ENCODE measurements around the gene TMCO1. TPM values are rescaled to one million over a fixed set of nuclear protein-coding genes. Genes with fewer than 3 reads are reported as not detected.
"Not testable (repeated sequence)": the region's sequence is repeated elsewhere in the genome, so short reads cannot be mapped to it uniquely, and the experiment has no call there.

TMCO1 gene
- total and polyA plus RNA-seq, 4 donors: 81.4 to 147 (median 118) TPM

DNA sequence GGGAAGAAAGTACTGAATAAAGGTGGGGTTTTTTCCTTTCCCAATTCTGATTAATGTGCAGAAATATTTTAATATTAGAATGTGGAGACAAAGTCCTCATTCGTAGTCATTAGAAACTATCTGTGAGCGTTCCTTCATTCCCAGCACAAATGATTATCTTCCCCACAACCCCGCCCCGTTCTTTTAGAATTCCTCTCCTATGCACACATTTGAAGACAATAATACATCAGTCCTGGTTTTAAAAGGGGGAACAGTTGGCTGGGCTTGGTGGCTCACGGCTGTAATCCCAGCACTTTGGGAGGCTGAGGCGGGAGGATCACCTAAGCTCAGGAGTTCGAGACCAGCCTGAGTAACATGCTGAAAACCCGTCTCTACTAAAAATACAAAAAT, 71.2 kb downstream of the TMCO1 start:
- DNase-seq (ENCODE audit: low read depth in 4 of 6, low spot score in 6 of 6): peak in 3 of 6 donors; percentile 3 to 21 (median 4)
- no CpG with 5 or more reads among the region's 8 CpGs for WGBS (ENCODE audit: insufficient coverage)
- Histone ChIP-seq H3K9me3 (ENCODE audit: control insufficient read depth, insufficient read depth, low read length) (no peaks in the 10 kb centered on the region), H3K27ac (ENCODE audit: low read depth, low read length) (peak overlapping the region; percentile 97), H3K4me1 (ENCODE audit: control insufficient read depth, insufficient read depth, low read length) (peaks cover 9% of the 10 kb centered on the region), H3K4me3 (ENCODE audit: low read depth, low read length) (peak overlapping the region; percentile 86), H3K27me3 (ENCODE audit: control insufficient read depth, insufficient read depth, low read length) (no peaks in the 10 kb centered on the region), H3K36me3 (ENCODE audit: control insufficient read depth, insufficient read depth, low read length) (no peaks in the 10 kb centered on the region)

GRCh38 chr1:165696625-165697100, 72.0 kb downstream of the TMCO1 start:
- WGBS (ENCODE audit: insufficient coverage): no CpG with 5 or more reads among the region's 2 CpGs
- DNase-seq (ENCODE audit: low read depth in 4 of 6, low spot score in 6 of 6): peak in 4 of 6 donors; percentile 28 to 95 (median 58)
- H3K36me3 ChIP-seq (ENCODE audit: control insufficient read depth, insufficient read depth, low read length): no peaks in the 10 kb centered on the region
- H3K27ac ChIP-seq (ENCODE audit: low read depth, low read length): peak overlapping the region; percentile 97
- peaks cover 9% of the 10 kb centered on the region for H3K4me1 ChIP-seq (ENCODE audit: control insufficient read depth, insufficient read depth, low read length)
- H3K9me3 ChIP-seq (ENCODE audit: control insufficient read depth, insufficient read depth, low read length): no peaks in the 10 kb centered on the region
- H3K27me3 ChIP-seq (ENCODE audit: control insufficient read depth, insufficient read depth, low read length): no peaks in the 10 kb centered on the region
- peak overlapping the region; percentile 86 for H3K4me3 ChIP-seq (ENCODE audit: low read depth, low read length)

GRCh38 chr1:165695031-165695430, 73.6 kb downstream of the TMCO1 start:
- Histone ChIP-seq H3K27ac (ENCODE audit: low read depth, low read length) (no peak overlapping the region), H3K27me3 (ENCODE audit: control insufficient read depth, insufficient read depth, low read length) (no peaks in the 10 kb centered on the region), H3K4me3 (ENCODE audit: low read depth, low read length) (no peak overlapping the region), H3K4me1 (ENCODE audit: control insufficient read depth, insufficient read depth, low read length) (peaks cover 9% of the 10 kb centered on the region), H3K9me3 (ENCODE audit: control insufficient read depth, insufficient read depth, low read length) (no peaks in the 10 kb centered on the region), H3K36me3 (ENCODE audit: control insufficient read depth, insufficient read depth, low read length) (no peaks in the 10 kb centered on the region)
- DNase-seq (ENCODE audit: low read depth in 4 of 6, low spot score in 6 of 6): peak in 1 of 6 donors; percentile 83
- WGBS (ENCODE audit: insufficient coverage): no CpG with 5 or more reads among the region's 7 CpGs

- peaks cover 12% of the 10 kb centered on the region for H3K36me3 ChIP-seq (ENCODE audit: control insufficient read depth, insufficient read depth, low read length)
- H3K4me3 ChIP-seq (ENCODE audit: low read depth, low read length): no peak overlapping the region
- H3K27ac ChIP-seq (ENCODE audit: low read depth, low read length): no peak overlapping the region
- WGBS (ENCODE audit: insufficient coverage): 92% methylated on average over 2 of the region's 5 CpGs
- no peaks in the 10 kb centered on the region for H3K9me3 ChIP-seq (ENCODE audit: control insufficient read depth, insufficient read depth, low read length)
- no peaks in the 10 kb centered on the region for H3K4me1 ChIP-seq (ENCODE audit: control insufficient read depth, insufficient read depth, low read length)
- no peaks in the 10 kb centered on the region for H3K27me3 ChIP-seq (ENCODE audit: control insufficient read depth, insufficient read depth, low read length)
- DNase-seq (ENCODE audit: low read depth in 4 of 6, low spot score in 6 of 6): no peak
Measured at GRCh38 chr1:165688046-165688445, 80.6 kb downstream of the TMCO1 start.

DNA sequence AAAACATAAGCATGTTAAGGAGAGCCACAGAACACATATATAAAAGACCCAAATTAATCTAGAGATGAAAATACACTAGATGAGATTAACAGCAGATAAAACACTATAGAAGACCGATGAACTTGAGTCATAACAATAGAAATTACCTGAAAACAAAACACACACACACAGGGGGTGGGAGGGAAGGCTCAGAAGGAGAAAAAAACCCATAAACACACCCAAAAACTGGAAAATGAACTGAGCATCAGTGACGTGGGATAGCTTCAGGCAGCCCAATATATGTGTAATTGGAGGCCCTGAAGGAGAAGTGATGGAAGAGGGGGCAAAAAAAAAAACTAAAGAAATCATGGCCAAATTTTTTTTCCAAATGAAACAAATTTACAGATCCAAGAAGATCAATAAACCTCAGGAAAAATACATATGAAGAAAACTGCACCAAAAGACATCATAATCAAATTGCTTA, 81.7 kb downstream of the TMCO1 start:
- Histone ChIP-seq H3K27ac (ENCODE audit: low read depth, low read length) (no peak overlapping the region), H3K9me3 (ENCODE audit: control insufficient read depth, insufficient read depth, low read length) (no peaks in the 10 kb centered on the region), H3K36me3 (ENCODE audit: control insufficient read depth, insufficient read depth, low read length) (peaks cover 16% of the 10 kb centered on the region), H3K27me3 (ENCODE audit: control insufficient read depth, insufficient read depth, low read length) (no peaks in the 10 kb centered on the region), H3K4me3 (ENCODE audit: low read depth, low read length) (no peak overlapping the region), H3K4me1 (ENCODE audit: control insufficient read depth, insufficient read depth, low read length) (no peaks in the 10 kb centered on the region)
- DNase-seq (ENCODE audit: low read depth in 4 of 6, low spot score in 6 of 6): no peak
- WGBS (ENCODE audit: insufficient coverage): no CpG with 5 or more reads among the region's 2 CpGs

DNA sequence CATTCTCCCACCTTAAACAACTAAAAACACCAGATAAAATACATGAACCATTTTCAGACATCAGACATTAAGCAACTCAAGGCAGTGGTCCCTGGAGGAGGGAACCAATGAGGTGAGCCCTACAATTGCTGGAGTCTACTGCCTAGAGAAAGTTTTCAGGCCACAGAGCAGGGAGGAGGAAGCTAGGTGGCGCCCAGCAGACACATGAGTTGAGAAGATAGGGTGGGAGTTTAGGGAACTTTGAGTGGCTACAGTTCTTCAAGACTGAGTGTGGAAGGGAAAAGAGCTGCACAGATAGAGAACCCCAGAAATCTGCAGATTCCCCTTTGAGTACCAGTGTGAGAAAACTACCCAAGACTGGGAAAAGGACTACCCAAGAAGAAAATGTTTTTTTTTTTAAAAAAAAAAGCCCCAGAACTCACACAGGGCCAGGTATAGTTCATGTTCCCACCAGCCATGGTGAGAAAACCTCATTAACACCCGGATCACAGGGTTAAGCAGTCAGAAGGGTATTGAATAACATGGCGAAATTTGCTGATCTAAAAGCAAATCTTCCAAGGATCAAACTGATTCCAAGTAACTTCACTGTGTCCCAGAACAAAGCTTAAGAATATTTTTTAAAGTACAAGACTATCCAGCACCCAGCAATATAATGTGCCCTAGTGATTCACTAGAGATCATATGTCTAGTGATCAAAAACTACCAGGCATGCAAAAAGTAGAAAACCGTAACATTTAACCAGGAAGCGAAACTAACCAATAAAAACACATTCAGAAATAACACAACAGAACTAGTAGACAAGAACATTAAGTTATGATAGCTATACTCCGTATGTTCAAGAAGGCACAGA, 82.3 kb downstream of the TMCO1 start:
- WGBS (ENCODE audit: insufficient coverage): 90% methylated on average over 1 of the region's 6 CpGs
- Histone ChIP-seq H3K4me1 (ENCODE audit: control insufficient read depth, insufficient read depth, low read length) (no peaks in the 10 kb centered on the region), H3K9me3 (ENCODE audit: control insufficient read depth, insufficient read depth, low read length) (no peaks in the 10 kb centered on the region), H3K36me3 (ENCODE audit: control insufficient read depth, insufficient read depth, low read length) (peaks cover 19% of the 10 kb centered on the region), H3K27me3 (ENCODE audit: control insufficient read depth, insufficient read depth, low read length) (no peaks in the 10 kb centered on the region), H3K27ac (ENCODE audit: low read depth, low read length) (no peak overlapping the region), H3K4me3 (ENCODE audit: low read depth, low read length) (no peak overlapping the region)
- no peak for DNase-seq (ENCODE audit: low read depth in 4 of 6, low spot score in 6 of 6)

- no peak overlapping the region for H3K27ac ChIP-seq (ENCODE audit: low read depth, low read length)
- no CpG with 5 or more reads among the region's 1 CpG for WGBS (ENCODE audit: insufficient coverage)
- no peaks in the 10 kb centered on the region for H3K27me3 ChIP-seq (ENCODE audit: control insufficient read depth, insufficient read depth, low read length)
- peaks cover 24% of the 10 kb centered on the region for H3K36me3 ChIP-seq (ENCODE audit: control insufficient read depth, insufficient read depth, low read length)
- H3K4me1 ChIP-seq (ENCODE audit: control insufficient read depth, insufficient read depth, low read length): no peaks in the 10 kb centered on the region
- H3K4me3 ChIP-seq (ENCODE audit: low read depth, low read length): no peak overlapping the region
- no peaks in the 10 kb centered on the region for H3K9me3 ChIP-seq (ENCODE audit: control insufficient read depth, insufficient read depth, low read length)
- DNase-seq (ENCODE audit: low read depth in 4 of 6, low spot score in 6 of 6): no peak
Measured at GRCh38 chr1:165683848-165684485, 84.7 kb downstream of the TMCO1 start.

GRCh38 chr1:165680773-165681172, 87.9 kb downstream of the TMCO1 start:
- not testable (repeated sequence) for H3K4me1 ChIP-seq (ENCODE audit: control insufficient read depth, insufficient read depth, low read length); H3K4me3 ChIP-seq (ENCODE audit: low read depth, low read length); H3K9me3 ChIP-seq (ENCODE audit: control insufficient read depth, insufficient read depth, low read length); H3K27me3 ChIP-seq (ENCODE audit: control insufficient read depth, insufficient read depth, low read length); H3K27ac ChIP-seq (ENCODE audit: low read depth, low read length); DNase-seq (ENCODE audit: low read depth in 4 of 6, low spot score in 6 of 6)
- WGBS (ENCODE audit: insufficient coverage): 100% methylated on average over 1 of the region's 4 CpGs
- H3K36me3 ChIP-seq (ENCODE audit: control insufficient read depth, insufficient read depth, low read length): peaks cover 22% of the 10 kb centered on the region

DNA sequence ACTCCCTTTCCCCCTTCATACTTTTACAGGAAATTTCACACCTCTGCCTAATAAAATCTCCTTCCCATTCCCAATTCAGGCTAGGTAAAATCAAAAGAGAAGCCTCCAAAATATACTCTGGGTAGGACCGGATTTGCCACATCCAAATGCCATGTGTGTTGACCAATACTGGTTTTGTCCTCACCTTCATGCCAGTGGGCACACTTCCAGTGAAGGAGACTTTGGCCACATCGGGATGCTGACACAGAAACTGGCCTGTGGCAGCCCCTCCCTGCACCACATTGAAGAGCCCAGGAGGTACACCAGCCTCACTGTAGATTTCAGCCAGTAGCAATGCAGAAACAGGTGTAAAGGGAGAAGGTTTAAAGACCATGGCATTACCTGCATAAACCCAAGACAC, 88.4 kb downstream of the TMCO1 start:
- 100% methylated on average over 2 of the region's 2 CpGs for WGBS (ENCODE audit: insufficient coverage)
- H3K36me3 ChIP-seq (ENCODE audit: control insufficient read depth, insufficient read depth, low read length): peaks cover 22% of the 10 kb centered on the region
- H3K4me3 ChIP-seq (ENCODE audit: low read depth, low read length): no peak overlapping the region
- H3K4me1 ChIP-seq (ENCODE audit: control insufficient read depth, insufficient read depth, low read length): no peaks in the 10 kb centered on the region
- H3K27ac ChIP-seq (ENCODE audit: low read depth, low read length): no peak overlapping the region
- no peak for DNase-seq (ENCODE audit: low read depth in 4 of 6, low spot score in 6 of 6)
- H3K9me3 ChIP-seq (ENCODE audit: control insufficient read depth, insufficient read depth, low read length): no peaks in the 10 kb centered on the region
- H3K27me3 ChIP-seq (ENCODE audit: control insufficient read depth, insufficient read depth, low read length): no peaks in the 10 kb centered on the region

Data from spinal cord (tissue), 10 donors.